ENCODE results near the gene IL22RA1.

IL22RA1 gene

GRCh38 chr1:24111262-24111995, 31.5 kb downstream of the IL22RA1 start:
- TF ChIP-seq ZFP30 (CRISPR knock-in tag; IDR thresholded peaks at IDR 0.05) (no peak), CSRNP3 (CRISPR knock-in tag; IDR thresholded peaks at IDR 0.05) (no peak), RARB (CRISPR knock-in tag; IDR thresholded peaks at IDR 0.05) (no peak), OSR1 (CRISPR knock-in tag; IDR thresholded peaks at IDR 0.05) (no peak), PPARA (CRISPR knock-in tag; IDR thresholded peaks at IDR 0.05; ENCODE audit: borderline replicate concordance) (no peak), TSHZ2 (CRISPR knock-in tag; IDR thresholded peaks at IDR 0.05) (no peak), POU6F1 (CRISPR knock-in tag; IDR thresholded peaks at IDR 0.05; ENCODE audit: borderline replicate concordance, low read depth) (no peak), ZNF8 (CRISPR knock-in tag; IDR thresholded peaks at IDR 0.05) (no peak), TCF4 (CRISPR knock-in tag; IDR thresholded peaks at IDR 0.05; ENCODE audit: borderline replicate concordance) (no peak), ARNTL (CRISPR knock-in tag; IDR thresholded peaks at IDR 0.05; ENCODE audit: borderline replicate concordance, low read depth) (no peak), ZFP3 (CRISPR knock-in tag; IDR thresholded peaks at IDR 0.05) (no peak), ZNF565 (CRISPR knock-in tag; conservative IDR thresholded peaks at IDR 0.05; ENCODE audit: low read depth) (no peak), ISL1 (CRISPR knock-in tag; IDR thresholded peaks at IDR 0.05) (no peak), ESRRG (CRISPR knock-in tag; IDR thresholded peaks at IDR 0.05) (no peak), ZC3H10 (CRISPR knock-in tag; IDR thresholded peaks at IDR 0.05) (no peak), GLIS3 (CRISPR knock-in tag; IDR thresholded peaks at IDR 0.05) (no peak)
- TF ChIP-seq, protein P1, sequence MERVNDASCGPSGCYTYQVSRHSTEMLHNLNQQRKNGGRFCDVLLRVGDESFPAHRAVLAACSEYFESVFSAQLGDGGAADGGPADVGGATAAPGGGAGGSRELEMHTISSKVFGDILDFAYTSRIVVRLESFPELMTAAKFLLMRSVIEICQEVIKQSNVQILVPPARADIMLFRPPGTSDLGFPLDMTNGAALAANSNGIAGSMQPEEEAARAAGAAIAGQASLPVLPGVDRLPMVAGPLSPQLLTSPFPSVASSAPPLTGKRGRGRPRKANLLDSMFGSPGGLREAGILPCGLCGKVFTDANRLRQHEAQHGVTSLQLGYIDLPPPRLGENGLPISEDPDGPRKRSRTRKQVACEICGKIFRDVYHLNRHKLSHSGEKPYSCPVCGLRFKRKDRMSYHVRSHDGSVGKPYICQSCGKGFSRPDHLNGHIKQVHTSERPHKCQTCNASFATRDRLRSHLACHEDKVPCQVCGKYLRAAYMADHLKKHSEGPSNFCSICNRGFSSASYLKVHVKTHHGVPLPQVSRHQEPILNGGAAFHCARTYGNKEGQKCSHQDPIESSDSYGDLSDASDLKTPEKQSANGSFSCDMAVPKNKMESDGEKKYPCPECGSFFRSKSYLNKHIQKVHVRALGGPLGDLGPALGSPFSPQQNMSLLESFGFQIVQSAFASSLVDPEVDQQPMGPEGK (CRISPR knock-in tag; IDR thresholded peaks at IDR 0.05; ENCODE audit: borderline replicate concordance) = no peak
- TF ChIP-seq, protein P2, sequence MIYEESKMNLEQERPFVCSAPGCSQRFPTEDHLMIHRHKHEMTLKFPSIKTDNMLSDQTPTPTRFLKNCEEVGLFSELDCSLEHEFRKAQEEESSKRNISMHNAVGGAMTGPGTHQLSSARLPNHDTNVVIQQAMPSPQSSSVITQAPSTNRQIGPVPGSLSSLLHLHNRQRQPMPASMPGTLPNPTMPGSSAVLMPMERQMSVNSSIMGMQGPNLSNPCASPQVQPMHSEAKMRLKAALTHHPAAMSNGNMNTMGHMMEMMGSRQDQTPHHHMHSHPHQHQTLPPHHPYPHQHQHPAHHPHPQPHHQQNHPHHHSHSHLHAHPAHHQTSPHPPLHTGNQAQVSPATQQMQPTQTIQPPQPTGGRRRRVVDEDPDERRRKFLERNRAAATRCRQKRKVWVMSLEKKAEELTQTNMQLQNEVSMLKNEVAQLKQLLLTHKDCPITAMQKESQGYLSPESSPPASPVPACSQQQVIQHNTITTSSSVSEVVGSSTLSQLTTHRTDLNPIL (CRISPR knock-in tag; IDR thresholded peaks at IDR 0.05; ENCODE audit: low read depth) = no peak
- no peak for ATAC-seq

DNA sequence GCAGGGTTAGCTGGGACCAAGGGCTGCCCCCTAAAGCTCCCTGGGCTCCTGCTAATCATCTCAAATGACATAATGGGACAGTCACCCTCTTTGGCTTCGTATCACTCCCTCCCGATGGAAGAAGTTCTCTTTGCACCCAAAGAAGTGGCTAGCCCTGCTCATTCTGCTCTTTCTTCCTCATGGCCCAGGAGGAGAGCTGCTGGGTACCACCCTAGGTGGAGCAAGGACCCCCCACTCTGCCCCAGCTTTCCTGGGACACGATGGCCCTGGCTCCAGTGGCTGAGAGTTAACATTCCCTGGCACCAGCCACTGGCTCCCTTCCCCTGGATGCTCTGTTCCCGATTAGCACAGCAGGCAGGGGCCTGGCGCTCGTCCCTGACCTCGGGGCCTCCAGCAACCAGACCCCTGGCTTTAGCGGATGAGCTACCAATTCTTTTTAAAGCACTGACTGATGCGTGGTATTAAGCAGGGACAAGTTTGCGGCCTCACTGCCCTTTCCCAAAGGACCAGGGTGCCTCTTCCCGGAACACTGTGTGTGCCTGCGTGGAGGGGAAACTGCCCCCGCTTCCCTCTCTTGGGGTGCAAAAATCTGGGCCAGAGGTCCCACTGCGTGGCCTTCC, 32.2 kb downstream of the IL22RA1 start:
- TF ChIP-seq TCF4 (CRISPR knock-in tag; IDR thresholded peaks at IDR 0.05; ENCODE audit: borderline replicate concordance) (peak; percentile 55; the same call in 1 of the 2 replicates), ARNTL (CRISPR knock-in tag; IDR thresholded peaks at IDR 0.05; ENCODE audit: borderline replicate concordance, low read depth) (no peak)
- peak; percentile 19; the same call in 1 of the 3 replicates for ATAC-seq

GRCh38 chr1:24109686-24110475, 33.1 kb downstream of the IL22RA1 start:
- no peak for ATAC-seq
- TF ChIP-seq CSRNP3 (CRISPR knock-in tag; IDR thresholded peaks at IDR 0.05) = no peak
- TF ChIP-seq SNAI2 (CRISPR knock-in tag; IDR thresholded peaks at IDR 0.05) = no peak
- no peak for TF ChIP-seq ARNTL (CRISPR knock-in tag; IDR thresholded peaks at IDR 0.05; ENCODE audit: borderline replicate concordance, low read depth)
- TF ChIP-seq ISL1 (CRISPR knock-in tag; IDR thresholded peaks at IDR 0.05) = no peak
- TF ChIP-seq ZC3H10 (CRISPR knock-in tag; IDR thresholded peaks at IDR 0.05) = no peak
- TF ChIP-seq, protein P1 (CRISPR knock-in tag; IDR thresholded peaks at IDR 0.05; ENCODE audit: borderline replicate concordance) = no peak
- no peak for TF ChIP-seq ESRRG (CRISPR knock-in tag; IDR thresholded peaks at IDR 0.05)
- no peak for TF ChIP-seq TOX (CRISPR knock-in tag; IDR thresholded peaks at IDR 0.05; ENCODE audit: borderline replicate concordance)
- no peak for TF ChIP-seq TCF4 (CRISPR knock-in tag; IDR thresholded peaks at IDR 0.05; ENCODE audit: borderline replicate concordance)
- TF ChIP-seq GLIS3 (CRISPR knock-in tag; IDR thresholded peaks at IDR 0.05) = no peak
- TF ChIP-seq RARB (CRISPR knock-in tag; IDR thresholded peaks at IDR 0.05) = no peak

All from SK-N-SH treated with all-trans-retinoic acid at 6 μM for 48 hours (cell line).